GM21723 (cell line): ENCODE results near the gene HOXD12.

ENCODE experiments used
- ATAC-seq: cut with Tn5 transposase; IDR thresholded peaks from one replicate; pipeline ENCODE4 v1.9.1; 2021; ENCODE audit warnings: mild to moderate bottlenecking, moderate library complexity; ENCODE audit not compliant: unreplicated experiment

The HOXD12 gene

DNA sequence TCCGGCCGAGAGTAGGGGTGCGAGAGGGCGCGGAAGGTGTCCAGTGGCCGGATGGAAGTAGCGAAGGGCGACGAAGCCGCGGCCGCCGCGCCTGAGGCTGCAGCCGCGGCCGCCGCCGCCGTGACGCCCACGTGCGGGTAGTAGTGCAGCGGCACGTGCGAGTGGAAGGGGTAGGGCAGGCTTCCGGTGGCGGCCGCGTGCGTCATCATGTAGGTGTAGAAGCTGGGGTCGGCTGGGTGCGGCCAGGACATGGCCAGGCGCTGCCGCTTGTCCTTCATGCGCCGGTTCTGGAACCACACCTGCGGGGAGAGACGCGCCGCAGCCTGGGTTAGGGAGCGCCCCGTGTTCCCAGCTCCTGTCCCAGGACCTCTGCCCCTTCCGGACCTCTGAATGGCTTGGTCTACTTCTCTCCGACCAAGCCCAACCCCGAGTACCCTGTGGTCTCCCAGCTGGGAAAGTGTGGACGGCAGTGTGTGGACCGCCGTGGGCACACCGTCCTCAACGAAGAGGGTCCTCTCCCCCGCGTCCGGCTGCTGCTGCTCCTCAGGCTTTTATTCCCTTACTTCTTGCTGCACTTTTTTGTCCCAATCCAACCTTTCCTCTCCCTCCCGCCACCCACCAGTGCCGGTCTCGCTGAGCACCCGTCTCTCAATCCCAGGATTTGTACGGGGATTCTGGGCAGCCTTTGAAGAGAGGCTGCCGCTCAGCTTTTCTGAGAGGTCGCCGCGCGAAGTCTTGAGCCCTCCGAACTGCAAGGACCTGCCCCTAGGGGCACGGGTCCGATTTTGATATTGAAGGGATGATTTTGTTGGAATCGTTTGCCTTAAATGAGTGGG lies 18.8 kb upstream of the HOXD12 start:
- ATAC-seq, result no peak

DNA sequence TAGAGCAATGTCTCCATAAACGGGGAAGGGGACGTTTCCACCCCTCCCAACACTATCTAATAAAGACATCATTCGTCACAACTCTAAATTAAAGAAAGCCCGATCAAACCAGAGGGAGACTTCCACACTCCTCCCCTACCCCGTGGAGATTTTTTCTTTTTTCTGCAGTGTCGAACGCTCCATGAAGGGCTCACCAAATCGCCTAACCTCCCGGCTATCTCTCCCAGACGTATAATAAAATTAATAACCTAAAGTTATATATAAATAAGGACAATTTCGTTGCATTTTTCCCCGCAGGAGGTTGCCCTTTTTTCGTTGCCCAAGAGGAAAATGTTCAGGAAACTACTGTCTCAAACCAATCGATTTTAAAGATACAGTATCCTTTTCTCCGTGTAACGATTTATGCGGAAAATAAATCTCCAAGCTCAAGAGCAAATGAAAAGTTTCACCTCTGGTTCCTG lies 18.2 kb upstream of the HOXD12 start:
- no peak for ATAC-seq

DNA sequence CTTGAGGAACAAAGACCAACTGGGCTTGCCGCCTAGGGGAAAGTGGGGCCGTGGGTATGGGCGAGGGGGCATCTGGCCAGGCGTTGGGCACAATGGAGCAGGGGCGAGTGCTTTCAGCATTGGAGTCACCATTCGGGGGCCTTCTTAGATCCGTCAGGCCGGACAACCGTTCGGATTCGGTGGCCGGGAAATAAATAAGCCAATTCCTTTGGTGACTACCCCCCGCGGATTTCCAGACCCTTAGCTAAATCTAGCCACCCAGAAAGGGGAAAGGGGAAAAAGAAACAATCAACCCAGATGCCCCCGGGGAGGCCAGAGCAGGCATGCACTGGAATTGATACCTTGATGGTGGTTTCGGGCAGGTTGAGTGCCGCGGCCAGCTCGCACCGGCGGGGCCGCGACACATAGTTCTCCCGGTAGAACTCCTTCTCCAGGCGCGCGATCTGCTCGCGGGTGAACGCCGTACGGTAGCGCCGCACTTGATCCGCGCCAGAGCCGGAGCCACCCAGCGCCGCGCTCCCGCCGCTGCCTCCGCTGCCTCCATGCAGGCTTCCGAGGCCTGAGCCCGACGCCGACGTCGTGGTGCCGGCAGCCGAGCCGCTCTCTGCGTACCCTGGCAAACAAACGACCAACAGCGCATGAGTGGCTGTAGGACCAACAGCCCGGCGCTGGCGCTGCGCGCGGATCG lies 17.6 kb upstream of the HOXD12 start:
- no peak for ATAC-seq

DNA sequence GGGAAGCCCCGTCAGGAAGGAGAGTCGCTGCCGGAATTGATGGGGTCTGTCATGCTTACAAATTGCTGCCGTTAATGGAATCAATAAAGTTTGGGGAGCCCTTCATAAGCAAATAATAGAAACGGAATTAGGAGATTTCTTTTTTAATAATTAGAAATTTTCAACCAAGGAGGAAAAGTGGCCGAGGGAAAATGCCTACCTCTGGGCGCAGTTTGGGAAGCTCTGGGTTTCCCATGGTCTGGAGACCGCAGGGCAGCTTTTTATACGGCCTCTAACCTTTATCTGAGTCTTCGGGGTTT lies 17.1 kb upstream of the HOXD12 start:
- ATAC-seq, result no peak

DNA sequence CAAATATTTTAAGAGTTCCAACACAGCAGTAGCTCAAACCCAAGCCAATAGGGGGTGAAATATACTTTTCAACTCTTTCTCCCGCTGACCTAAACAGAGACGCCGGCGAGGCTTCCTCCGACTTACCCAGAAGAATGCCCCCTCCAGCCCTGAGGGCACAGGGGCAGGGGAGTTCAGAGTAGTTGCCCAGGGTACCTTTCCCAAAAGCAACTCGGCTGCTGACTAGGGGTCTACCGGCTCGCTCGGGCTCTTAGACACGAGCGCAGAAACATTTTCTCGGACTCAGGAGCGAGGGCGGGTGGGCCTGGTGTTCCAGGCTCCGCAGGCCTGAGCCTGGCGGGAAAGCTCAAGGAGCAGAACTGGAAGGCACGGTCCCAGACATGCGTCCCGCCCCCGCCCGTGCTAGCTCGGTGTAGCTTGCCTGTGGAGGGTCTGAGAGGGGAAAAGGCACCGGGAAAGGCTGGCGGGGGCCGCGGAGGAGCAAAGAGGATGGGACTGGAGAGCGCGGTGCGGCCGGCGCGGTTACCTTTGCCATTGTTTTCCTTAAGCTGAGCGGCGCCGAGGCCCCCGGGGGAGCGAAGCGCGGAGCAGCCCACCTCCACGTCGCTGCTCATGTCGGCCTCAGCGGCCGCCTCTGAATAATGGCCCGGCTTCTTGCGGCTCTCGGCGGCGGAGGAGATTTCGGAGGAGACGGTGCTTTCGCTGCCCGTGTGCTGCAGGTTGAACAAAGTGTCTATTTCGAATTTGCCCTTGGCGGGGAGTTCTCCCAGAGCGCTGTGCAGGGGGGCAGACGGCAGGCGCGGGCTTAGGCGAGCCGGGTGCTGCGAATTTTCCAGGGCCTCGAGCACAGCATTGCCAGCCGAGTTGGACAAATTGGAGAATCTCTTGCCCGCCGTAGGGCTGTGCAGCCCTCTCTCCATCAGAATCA lies 16.5 kb upstream of the HOXD12 start:
- ATAC-seq, result no peak

DNA sequence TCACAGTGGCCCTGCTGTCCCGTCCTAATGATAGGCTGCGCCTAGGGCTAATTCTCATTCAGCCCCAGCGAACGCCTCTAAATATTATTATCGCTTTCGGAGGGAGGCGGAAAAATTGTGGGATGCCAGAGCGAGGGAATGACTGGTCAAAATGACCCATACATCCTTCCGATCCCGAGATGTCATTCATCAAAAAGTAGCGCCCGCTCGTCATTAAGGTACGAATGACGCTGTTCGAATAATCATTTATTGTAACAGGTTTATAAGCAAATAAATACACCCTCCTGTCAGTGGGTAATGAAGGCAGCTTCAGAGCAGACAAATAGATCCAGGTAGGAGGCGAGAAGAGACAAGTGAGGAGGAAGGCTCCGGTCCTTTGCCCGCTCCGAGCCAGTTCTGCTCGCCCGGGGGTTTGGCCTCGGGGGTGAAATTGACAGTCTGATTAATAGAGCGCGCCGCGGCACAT lies 15.8 kb upstream of the HOXD12 start, which contains the start of gene EVX2:
Gene EVX2, minus strand, starts transcription at position 167 of the 466 bp plus-strand sequence. CDS start 186 bp downstream, outside the sequence.
- ATAC-seq, result no peak

DNA sequence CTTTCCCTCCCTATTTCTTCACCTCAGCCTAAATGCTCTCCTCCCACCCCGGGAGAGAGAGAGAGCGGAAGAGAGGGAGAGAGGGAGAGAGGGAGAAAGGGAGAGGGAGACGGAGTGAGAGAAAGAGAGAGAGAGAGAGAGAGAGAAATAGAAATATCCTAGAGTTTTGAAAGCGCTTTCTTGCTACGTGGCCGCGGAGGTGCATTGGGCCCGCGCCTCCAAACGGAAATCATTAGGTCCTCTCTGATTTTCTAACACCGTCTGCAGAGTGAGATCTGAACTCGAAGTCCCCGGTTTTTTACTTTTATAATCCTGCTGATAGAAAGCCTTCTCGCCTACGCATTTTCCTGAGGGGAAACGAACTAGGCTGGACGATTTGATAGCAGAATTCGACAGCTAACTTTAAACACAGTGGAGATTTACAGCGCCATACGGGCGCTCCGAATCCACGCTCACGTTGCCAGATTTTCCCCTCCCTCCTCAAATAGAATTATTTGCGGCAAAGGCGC lies 14.9 kb upstream of the HOXD12 start:
- ATAC-seq, result no peak

DNA sequence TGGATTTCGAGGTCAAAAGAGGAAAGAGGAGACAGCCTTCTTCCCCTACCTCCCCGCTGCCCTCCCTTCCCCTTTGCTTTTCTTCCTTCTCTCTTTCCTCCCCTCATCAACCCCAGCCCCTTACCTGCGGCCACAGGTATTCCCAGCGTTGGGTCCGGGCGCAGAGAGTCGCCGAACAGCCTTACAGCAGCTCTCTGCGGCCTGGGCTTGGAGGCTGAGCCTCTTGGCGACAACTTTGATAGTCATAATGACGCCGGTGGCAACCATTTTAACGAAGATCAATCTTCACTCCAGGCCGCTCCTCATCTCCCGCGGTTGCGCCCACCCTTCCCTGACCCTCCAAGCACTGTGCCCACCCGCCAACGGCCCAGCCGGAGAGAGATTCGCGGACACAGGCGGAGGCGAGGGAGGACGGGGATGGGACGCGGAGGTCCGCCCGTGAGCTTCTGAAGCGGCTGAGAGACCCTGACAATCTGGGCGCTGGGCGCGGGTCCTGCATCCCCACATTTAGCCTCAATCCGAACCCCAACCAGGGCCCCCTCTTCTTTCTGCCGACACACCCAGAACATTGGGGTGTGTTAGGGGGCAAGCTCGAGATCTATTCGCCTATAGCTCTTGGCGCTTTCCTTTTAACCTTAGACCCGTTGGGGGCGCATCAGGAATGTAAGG lies 14.3 kb upstream of the HOXD12 start:
- no peak for ATAC-seq

DNA sequence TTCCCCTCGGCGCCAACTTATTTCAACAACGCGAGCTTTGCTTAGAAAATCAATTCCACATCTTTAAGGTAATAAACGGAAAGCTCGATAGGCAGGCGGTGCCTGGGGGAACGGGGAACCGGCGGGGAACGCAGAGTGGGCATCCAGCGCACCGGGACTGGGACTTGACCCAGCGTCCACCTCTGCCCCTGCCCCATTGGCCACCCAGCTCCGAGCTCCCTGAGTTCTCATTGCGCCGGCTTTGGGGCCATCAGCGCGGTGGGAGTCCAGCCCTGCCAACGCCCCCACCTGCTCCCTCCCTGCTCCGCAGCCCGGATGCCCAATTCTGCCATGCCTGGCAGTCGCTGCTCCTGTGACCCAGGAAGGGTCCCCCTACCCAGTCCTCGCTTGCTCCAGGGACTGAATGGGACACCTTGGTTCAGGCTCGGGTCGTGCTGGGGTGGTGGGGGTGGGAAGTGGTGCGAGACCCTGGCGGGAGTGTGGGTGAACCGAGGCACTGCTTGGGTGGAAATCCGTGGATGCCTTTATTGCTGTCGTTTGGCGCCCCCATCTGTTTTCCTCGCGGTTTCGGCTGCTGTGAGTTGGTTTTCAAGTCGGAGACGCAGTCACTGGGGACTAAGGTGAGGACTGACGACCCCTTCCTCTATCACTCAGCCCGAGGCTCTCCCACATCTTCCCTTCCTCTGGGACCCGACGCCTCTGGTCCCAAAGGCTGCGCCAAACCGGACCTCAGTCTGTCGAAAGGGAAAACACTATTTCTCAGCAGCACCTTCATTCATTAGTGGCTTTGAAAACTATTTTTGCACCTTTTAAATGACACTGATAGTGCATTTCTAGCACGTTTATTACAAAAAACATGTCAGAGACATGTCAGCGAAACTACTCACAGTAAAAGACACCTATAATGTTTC lies 13.5 kb upstream of the HOXD12 start:
- no peak for ATAC-seq

DNA sequence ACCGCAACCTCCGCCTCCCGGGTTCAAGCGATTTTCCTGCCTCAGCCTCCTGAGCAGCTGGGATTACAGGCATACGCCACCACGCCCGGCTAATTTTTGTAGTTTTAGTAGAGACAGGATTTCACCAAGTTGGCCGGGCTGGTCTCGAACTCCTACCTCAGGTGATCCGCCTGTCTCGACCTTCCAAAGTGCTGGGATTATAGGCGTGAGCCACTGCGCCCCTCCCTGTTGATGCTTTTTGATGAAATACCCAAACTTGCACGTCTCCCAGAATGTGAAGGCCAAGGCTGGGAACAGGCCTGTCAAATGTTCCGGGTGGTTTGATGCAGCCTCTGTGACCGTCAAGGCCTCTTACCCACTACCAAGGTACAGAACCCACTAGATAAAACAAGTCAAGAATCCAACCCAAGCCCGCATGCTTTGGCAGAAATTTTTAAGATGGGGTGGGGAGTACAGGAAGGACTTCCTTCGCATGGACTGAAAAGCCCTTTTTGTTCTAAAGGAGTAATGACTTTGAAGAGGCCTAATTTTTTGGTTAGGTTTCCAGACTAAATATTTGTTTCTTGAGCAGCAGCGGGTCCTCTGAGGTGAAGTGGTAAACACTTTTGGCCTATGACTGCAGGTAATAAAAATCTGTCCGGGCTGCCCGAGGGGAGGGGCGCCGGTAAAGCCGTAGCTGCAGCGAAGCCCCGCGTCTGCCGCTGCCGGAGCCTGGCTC lies 12.1 kb upstream of the HOXD12 start:
- ATAC-seq, result no peak

DNA sequence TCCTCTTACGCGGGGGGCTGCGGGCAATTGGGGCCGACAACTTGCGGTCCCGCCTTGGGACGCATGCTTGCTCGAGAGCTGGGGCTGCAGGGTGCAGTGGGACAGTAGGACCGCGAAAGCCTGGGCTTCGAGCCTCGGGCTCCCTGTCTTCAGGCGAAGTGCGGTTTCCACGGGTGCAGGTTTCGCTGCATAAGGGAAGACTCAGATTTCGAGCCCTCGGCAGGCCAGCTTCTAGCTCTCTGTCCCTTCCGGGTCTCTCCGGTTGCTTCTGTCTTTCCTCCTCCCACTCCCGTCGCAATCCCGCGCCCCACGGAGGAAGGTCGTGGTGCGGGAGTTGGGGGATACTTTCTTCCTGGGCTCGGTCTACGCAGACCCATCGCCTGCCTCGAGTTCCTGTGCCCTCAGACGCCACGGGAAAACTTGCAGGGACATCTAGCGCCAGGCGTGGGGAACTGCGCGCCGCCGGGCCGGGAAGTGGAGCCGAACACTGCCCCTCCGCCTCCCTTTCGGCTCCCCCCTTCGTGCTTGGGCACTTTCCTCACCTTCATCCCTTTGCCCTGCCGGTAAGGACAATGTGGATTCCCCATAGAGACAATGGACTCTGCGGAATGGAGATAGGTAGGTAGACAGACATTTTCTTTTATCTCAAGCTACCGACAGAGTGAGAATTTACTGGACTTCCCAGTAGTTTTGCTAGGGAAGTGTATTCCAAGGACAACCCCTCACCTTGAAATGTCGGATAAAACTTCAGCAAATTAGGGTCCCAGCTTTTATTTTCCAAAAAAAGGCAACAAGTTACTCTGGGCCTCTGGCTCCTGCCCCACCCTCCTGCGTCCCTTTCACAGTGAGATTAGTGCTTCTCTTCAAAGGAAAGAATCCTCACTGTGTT lies 11.3 kb upstream of the HOXD12 start:
- no peak for ATAC-seq

DNA sequence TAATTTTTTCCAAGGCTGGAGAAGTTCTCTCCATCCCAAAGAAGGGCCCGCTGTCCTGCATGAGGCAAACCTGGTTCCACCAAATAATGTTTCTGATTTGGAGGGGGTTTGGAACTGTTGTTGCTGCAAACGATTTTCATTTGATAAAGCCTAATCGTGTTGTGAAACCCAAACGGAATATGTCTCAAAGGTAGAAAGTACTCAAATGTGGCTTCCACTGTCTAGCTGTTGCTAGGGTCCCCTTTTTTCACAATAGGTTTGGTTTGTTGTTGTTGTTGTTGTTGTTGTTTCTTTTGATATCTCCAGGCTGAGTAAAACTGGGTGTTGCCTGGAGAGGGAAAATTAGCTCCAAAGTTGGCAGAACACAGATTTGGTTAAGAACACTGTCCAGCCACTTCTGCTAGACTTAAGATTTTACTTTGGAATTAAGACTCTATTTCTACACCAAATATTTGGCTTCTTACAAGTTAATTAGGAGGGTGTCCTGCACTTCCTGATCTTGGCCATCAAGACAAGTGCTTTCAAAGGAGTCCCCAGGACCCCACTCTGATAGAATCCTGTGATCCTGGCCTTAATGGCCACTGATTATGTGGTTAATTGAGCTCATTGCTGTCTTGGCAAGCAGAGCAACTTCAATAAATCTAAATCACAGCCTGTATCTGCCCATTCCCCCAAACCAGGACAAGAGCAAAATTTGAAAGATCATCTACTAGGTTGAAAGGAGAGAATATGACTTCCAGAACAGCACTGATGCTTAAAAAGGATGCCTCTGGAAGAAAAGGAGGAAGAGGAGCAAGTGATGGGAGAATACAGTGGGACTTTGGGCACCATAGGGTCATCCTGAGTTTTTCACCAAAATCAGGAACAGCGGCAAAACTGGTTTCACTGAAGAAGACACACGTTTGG lies 10.4 kb upstream of the HOXD12 start:
- ATAC-seq, result no peak

DNA sequence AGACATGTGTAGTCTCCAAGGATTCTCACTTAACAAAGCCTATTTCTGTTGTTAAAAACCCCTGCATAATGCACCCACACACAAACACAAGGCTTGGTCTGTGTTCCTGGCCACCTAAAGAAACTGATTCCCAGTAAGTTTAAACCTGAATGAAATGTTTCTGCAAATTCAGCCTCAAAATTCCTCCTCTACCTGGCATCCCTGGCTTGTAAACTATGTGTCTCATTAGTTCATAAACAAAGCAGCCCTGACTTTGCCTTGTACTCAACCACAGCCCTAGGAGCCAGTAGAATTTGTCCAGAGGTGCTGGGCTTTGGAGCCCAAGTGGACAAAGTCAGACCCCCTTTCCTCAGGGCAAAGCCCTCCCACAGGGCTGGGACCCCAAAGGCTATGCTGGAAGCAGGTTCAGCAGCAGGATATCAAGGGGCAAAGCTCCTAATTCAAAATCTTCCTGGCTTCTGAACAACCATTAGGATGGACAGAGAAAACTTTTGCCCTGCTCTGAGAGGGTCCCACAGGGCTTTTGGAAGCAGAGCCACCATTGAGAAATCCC lies 9.7 kb upstream of the HOXD12 start:
- no peak for ATAC-seq

DNA sequence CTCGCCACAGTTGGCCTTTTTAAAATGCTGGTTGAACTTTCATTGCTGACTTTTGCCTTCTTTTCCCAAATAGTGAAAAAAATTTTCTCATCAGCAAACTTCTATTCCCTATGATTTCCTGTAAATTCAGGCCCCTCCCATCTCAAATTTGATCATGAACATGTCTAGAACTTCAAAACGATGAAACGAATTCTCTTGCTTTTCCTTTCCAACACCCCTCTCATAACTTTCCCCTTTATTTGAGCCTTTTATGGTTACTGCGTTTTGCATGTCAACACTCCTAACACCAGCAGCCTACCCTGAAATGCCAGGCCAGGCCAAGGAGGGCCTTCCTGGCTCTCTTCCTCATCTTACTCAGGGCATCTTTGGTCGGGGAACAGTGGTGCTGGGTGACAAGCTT lies 8.7 kb upstream of the HOXD12 start:
- no peak for ATAC-seq

DNA sequence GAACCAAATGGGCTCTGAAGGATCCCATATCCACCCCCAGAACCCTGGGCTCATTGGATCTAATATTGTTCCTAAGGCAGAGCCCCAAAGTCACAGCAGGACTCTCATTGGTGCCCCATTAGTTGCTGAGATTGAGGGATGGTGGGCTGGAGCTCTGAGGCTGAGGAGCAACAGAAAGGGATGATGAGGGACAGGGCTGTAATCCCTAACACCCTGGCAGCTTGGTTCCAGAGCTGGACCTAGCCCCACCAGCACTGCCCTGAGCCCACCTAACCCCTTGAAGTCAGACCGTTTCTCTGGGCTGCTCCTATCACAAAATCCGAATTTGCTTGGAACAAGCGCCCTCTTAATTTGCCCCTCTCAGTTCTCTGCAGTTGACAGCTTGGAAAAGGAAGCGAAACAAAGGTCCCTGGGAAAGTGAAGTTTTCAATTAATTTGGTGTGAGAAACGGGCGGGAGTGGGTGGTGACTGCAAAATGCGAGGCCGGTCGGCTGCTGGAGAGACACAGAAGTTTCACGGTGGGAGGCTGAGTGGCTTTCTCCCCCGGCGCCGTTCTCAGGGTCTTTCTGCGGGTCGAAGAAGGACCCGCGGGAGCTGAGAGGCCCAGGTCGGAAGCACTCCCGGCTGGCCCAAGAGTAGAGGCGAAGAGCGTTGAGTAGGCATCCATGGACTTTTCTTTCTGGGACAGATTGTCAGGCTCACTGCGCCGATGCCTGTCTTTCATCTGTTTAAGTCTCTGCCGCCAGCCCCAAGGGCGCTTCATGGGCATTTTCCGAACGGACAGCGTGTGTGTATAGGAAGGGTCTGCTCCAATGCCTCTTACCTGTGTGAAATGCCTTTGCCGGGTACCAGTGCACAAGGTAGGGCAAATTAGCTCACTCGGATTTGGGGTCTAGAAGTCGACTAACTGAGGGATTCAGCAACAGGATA lies 8.0 kb upstream of the HOXD12 start:
- ATAC-seq, result no peak
